ENCODE measurements around the gene HMX3. TPM values are rescaled to one million over a fixed set of nuclear protein-coding genes. Genes with fewer than 3 reads are reported as not detected.

Gene HMX3
- total and polyA plus RNA-seq, 2 of the 13 experiments (the other 11 are each of a cell fraction or from before 2014, with no cell fraction given), result not detected

GRCh38 chr10:123139521-123140163, 3.9 kb downstream of the HMX3 start (continued):
- TF ChIP-seq ZBTB40 (IDR thresholded peaks at IDR 0.05), result no peak
- no peak for TF ChIP-seq ZBTB40 (CRISPR knock-in tag; IDR thresholded peaks at IDR 0.05)
- TF ChIP-seq ARID5B (CRISPR knock-in tag; IDR thresholded peaks at IDR 0.05), result peak; percentile 83
- TF ChIP-seq ATF5 (CRISPR knock-in tag; IDR thresholded peaks at IDR 0.05; ENCODE audit: low read depth), result no peak
- peak; percentile 62; the same call in 1 of the 2 replicates for TF ChIP-seq ZFY (CRISPR knock-in tag; IDR thresholded peaks at IDR 0.05)
- TF ChIP-seq ZNF609 (CRISPR knock-in tag; IDR thresholded peaks at IDR 0.05; ENCODE audit: borderline replicate concordance), result peak; percentile 60; the same call in 1 of the 2 replicates
- peak; percentile 70; the same call in 1 of the 2 replicates for TF ChIP-seq ZSCAN29 (CRISPR knock-in tag; conservative IDR thresholded peaks at IDR 0.05)
